Natural killer cell (primary cell): Measurements from ENCODE around the gene RACK1. TPM values are rescaled to one million over a fixed set of nuclear protein-coding genes. Genes with fewer than 3 reads are reported as not detected.

ENCODE experiments used
- ATAC-seq, 3 donors: fragments of 150-1000 bp in 2 of 3; fragments of 200-7000 bp in 1 of 3; cut with Tn5 transposase; 1 replicate in 1 of 3; 2 replicates in 2 of 3; pipeline ENCODE4 v1.10.0; 2021; ENCODE audit warnings: mild to moderate bottlenecking in 2 of 3, moderate library complexity in 2 of 3
- DNase-seq, 2 donors: peaks; one replicate each; pipeline versions ENCODE4 v3.0.0 to v3.0.0-alpha.2; 2013 to 2021; ENCODE audit warnings: mixed read lengths in 1 of 2
- H3K27ac ChIP-seq: one replicate; pipeline ENCODE4 v1.5.1; 2013; ENCODE audit warnings: mild to moderate bottlenecking, low read length
- H3K27me3 ChIP-seq: one replicate; pipeline ENCODE4 v1.6.1; 2013; ENCODE audit warnings: low read length; ENCODE audit not compliant: control insufficient read depth, insufficient read depth
- H3K36me3 ChIP-seq: one replicate; pipeline ENCODE4 v1.6.1; 2013; ENCODE audit warnings: low read length; ENCODE audit not compliant: control insufficient read depth, insufficient read depth
- H3K4me1 ChIP-seq: one replicate; pipeline ENCODE4 v1.6.1; 2013; ENCODE audit warnings: low read length; ENCODE audit not compliant: control insufficient read depth, insufficient read depth
- H3K4me3 ChIP-seq: one replicate; pipeline ENCODE4 v1.5.1; 2013; ENCODE audit warnings: low read length
- H3K9me3 ChIP-seq: one replicate; pipeline ENCODE4 v1.6.1; 2013; ENCODE audit warnings: low read length; ENCODE audit not compliant: control insufficient read depth, insufficient read depth
- H3K27ac Mint-ChIP-seq, 2 donors: one replicate each; pipeline ENCODE4 v1.8.0; 2022; ENCODE audit warnings: mild to moderate bottlenecking in 2 of 2, mixed read lengths in 2 of 2, moderate library complexity in 1 of 2
- H3K27me3 Mint-ChIP-seq, 2 donors: one replicate each; pipeline ENCODE4 v1.8.0; 2022; ENCODE audit warnings: low read depth in 2 of 2, mixed read lengths in 2 of 2
- H3K36me3 Mint-ChIP-seq: one replicate; pipeline ENCODE4 v1.8.0; 2022; ENCODE audit warnings: mixed read lengths
- H3K4me1 Mint-ChIP-seq, 2 donors: one replicate each; pipeline ENCODE4 v1.8.0; 2022; ENCODE audit warnings: mixed read lengths in 2 of 2
- H3K4me3 Mint-ChIP-seq: one replicate; pipeline ENCODE4 v1.8.0; 2022; ENCODE audit warnings: mild to moderate bottlenecking, moderate library complexity, mixed read lengths
- H3K9me3 Mint-ChIP-seq, 2 donors: one replicate each; pipeline ENCODE4 v1.8.0; 2022; ENCODE audit warnings: mixed read lengths in 2 of 2
- CTCF ChIP-seq: fragments of 200-600 bp; IDR thresholded peaks from one replicate; pipeline ENCODE4 v1.8.0; 2022; ENCODE audit warnings: antibody characterized with exemption
- WGBS: methylation state at CpG from one replicate; pipeline ENCODE4 v1.1.7; 2013; ENCODE audit warnings: missing lambda C conversion rate; ENCODE audit not compliant: insufficient coverage; 5-methylcytosine and 5-hydroxymethylcytosine counted together
- intact Hi-C: fragments of 100-400 bp; cut with micrococcal nuclease; formaldehyde crosslinking; loops from one replicate; pipeline ENCODE4 v1.14.2; 2022
- total RNA-seq, 4 donors: library from RNA; stranded (reverse); fragments of 120-200 nt in 1 of 4; gene quantifications; one replicate each; pipeline versions ENCODE4 v1.2.3 to v1.2.4, GENCODE V29; 2013 to 2022

The RACK1 gene
- total RNA-seq, 3 donors from 2014 or later (not counting 1 experiment from before 2014, with no cell fraction given), result 1,089 to 1,233 (median 1,138) TPM

- H3K4me1 ChIP-seq, result peaks cover 58% of the 10 kb centered on the region
- H3K4me3 Mint-ChIP-seq, result peak overlapping the region; percentile 100
These were observed 56.0 kb downstream of the RACK1 start for GRCh38 chr5:181187500-181188213.

GRCh38 chr5:181186986-181187499 lies 56.7 kb downstream of the RACK1 start:
- H3K27me3 ChIP-seq, result no peaks in the 10 kb centered on the region
- H3K36me3 Mint-ChIP-seq, result peaks cover 10% of the 10 kb centered on the region
- H3K4me3 ChIP-seq, result no peak overlapping the region
- H3K9me3 Mint-ChIP-seq, result no peaks in the 10 kb centered on the region
- no peak for ATAC-seq
- peak overlapping the region; percentile 15 for H3K27ac ChIP-seq
- peaks cover 6 to 11% of the 10 kb centered on the region in 2 donors for H3K27me3 Mint-ChIP-seq
- H3K4me1 ChIP-seq, result peaks cover 58% of the 10 kb centered on the region
- DNase-seq, result peak in 1 of 2 donors; percentile 36
- intact Hi-C loops, result loop anchor here (10.0 kb wide), 1 partner anchor 382 kb away; the partner anchor contains the start of gene MGAT1
- peak overlapping the region; percentile 100 for H3K4me3 Mint-ChIP-seq
- no peak for TF ChIP-seq CTCF
- peaks cover 61 to 74% of the 10 kb centered on the region in 2 donors for H3K4me1 Mint-ChIP-seq
- no peaks in the 10 kb centered on the region for H3K36me3 ChIP-seq
- 68% methylated on average over 7 of the region's 8 CpGs for WGBS
- no peaks in the 10 kb centered on the region for H3K9me3 ChIP-seq
- H3K27ac Mint-ChIP-seq, result peak overlapping the region; percentile 99 to 100

More at GRCh38 chr5:181187500-181188213, 56.0 kb downstream of the RACK1 start:
- peak; percentile 57 to 66 for DNase-seq
- Mint-ChIP-seq H3K36me3 (peaks cover 10% of the 10 kb centered on the region), H3K27ac (peak overlapping the region; percentile 99 to 100), H3K27me3 (peaks cover 6 to 11% of the 10 kb centered on the region in 2 donors), H3K9me3 (no peaks in the 10 kb centered on the region), H3K4me1 (peaks cover 63 to 75% of the 10 kb centered on the region in 2 donors)
- no peak for ATAC-seq
- Histone ChIP-seq H3K36me3 (no peaks in the 10 kb centered on the region), H3K27ac (peak overlapping the region; percentile 15), H3K27me3 (no peaks in the 10 kb centered on the region), H3K4me3 (no peak overlapping the region), H3K9me3 (no peaks in the 10 kb centered on the region)
- 19% methylated on average over 37 of the region's 37 CpGs for WGBS
- intact Hi-C loops, result loop anchor here (1.0 to 10.0 kb wide), 4 partner anchors 20 to 383 kb away; partner anchors contain the start of gene MGAT1
- TF ChIP-seq CTCF, result no peak

Other genes with a start within 250 kb of the RACK1 start
- under 1 TPM in 1 of 3 donors, not detected in 2; 0.54 TPM for gene BTNL9, start 203.6 kb downstream of the RACK1 start, total RNA-seq
- gene OR2V1, start 112.7 kb downstream of the RACK1 start, total RNA-seq, result not detected
- gene OR2V2, start 96.3 kb downstream of the RACK1 start, total RNA-seq, result not detected
- 1 to 10 TPM in 1 of 3 donors, under 1 TPM in 1, not detected in 1; 0.73 to 1.2 TPM for gene TRIM7, start 38.7 kb downstream of the RACK1 start, total RNA-seq
- 10 to 100 TPM; 33.4 to 41.6 (median 36.0) TPM for gene TRIM41, start 20.6 kb downstream of the RACK1 start, total RNA-seq
- 10 to 100 TPM; 43.4 to 60.0 (median 44.4) TPM for gene TRIM52, start 17.2 kb upstream of the RACK1 start, total RNA-seq
- gene OR4F3, start 123.4 kb upstream of the RACK1 start, total RNA-seq, result not detected